GM19099 (cell line): ENCODE results near the gene SCFD2.

Experiments used
- POLR2A ChIP-seq: IDR thresholded peaks from 3 replicates; pipeline ENCODE4 v1.6.1; 2011; ENCODE audit warnings: low read depth; ENCODE audit not compliant: insufficient read length; ENCODE audit errors: extremely low read depth

SCFD2 gene

GRCh38 chr4:52945326-52945898 is 420.4 kb downstream of the SCFD2 start:
- TF ChIP-seq POLR2A: no peak

- TF ChIP-seq POLR2A: no peak
These were observed 422.2 kb downstream of the SCFD2 start for GRCh38 chr4:52943677-52944076.

- TF ChIP-seq POLR2A: no peak
These were observed 422.9 kb downstream of the SCFD2 start for GRCh38 chr4:52942936-52943335.

- TF ChIP-seq POLR2A: no peak
These were observed 424.4 kb downstream of the SCFD2 start for GRCh38 chr4:52941450-52941849.

- no peak for TF ChIP-seq POLR2A
These were observed 426.1 kb downstream of the SCFD2 start for GRCh38 chr4:52939739-52940138.

GRCh38 chr4:52939325-52939724 is 426.5 kb downstream of the SCFD2 start:
- TF ChIP-seq POLR2A: no peak

GRCh38 chr4:52937829-52938228 is 428.0 kb downstream of the SCFD2 start:
- no peak for TF ChIP-seq POLR2A

GRCh38 chr4:52936729-52937128 is 429.1 kb downstream of the SCFD2 start:
- TF ChIP-seq POLR2A: no peak

- TF ChIP-seq POLR2A: no peak
These were observed 430.5 kb downstream of the SCFD2 start for GRCh38 chr4:52935317-52935716.

- TF ChIP-seq POLR2A: no peak
These were observed 432.1 kb downstream of the SCFD2 start for GRCh38 chr4:52933738-52934137.

- no peak for TF ChIP-seq POLR2A
These were observed 433.0 kb downstream of the SCFD2 start for GRCh38 chr4:52932591-52933470.

GRCh38 chr4:52931243-52931642 is 434.6 kb downstream of the SCFD2 start:
- TF ChIP-seq POLR2A: no peak

- no peak for TF ChIP-seq POLR2A
These were observed 439.5 kb downstream of the SCFD2 start for GRCh38 chr4:52926196-52926974.

GRCh38 chr4:52925531-52925968 is 440.3 kb downstream of the SCFD2 start:
- TF ChIP-seq POLR2A: no peak

GRCh38 chr4:52919461-52919860 is 446.4 kb downstream of the SCFD2 start:
- no peak for TF ChIP-seq POLR2A
